Hepatocyte (in vitro differentiated cells): ENCODE results near the gene MXRA7. TPM values are rescaled to one million over a fixed set of nuclear protein-coding genes. Genes with fewer than 3 reads are reported as not detected.

Experiments
- DNase-seq: peaks from one replicate; pipeline ENCODE4 v3.0.0-alpha.2; 2016; ENCODE audit warnings: low spot score
- H2AFZ ChIP-seq: fragments of 200-600 bp; sonication (generic); 2 replicates; pipeline ENCODE4 v1.6.0; 2016; ENCODE audit warnings: antibody characterized with exemption, mild to moderate bottlenecking
- H3K27ac ChIP-seq: fragments of 200-600 bp; sonication (generic); 2 replicates; pipeline ENCODE4 v1.5.1; 2016; ENCODE audit warnings: mild to moderate bottlenecking
- H3K27me3 ChIP-seq: fragments of 200-600 bp; sonication (generic); 2 replicates; pipeline ENCODE4 v1.6.1; 2016
- H3K36me3 ChIP-seq: fragments of 200-600 bp; sonication (generic); replicated peaks from 2 replicates; pipeline ENCODE4 v1.5.1; 2016; ENCODE audit warnings: low read depth; ENCODE audit not compliant: insufficient read depth
- H3K4me1 ChIP-seq: fragments of 200-600 bp; sonication (generic); 2 replicates; pipeline ENCODE4 v1.5.1; 2016; ENCODE audit warnings: mild to moderate bottlenecking, moderate library complexity; ENCODE audit not compliant: insufficient read depth
- H3K4me2 ChIP-seq: fragments of 200-600 bp; sonication (generic); 2 replicates; pipeline ENCODE4 v1.6.0; 2016
- H3K4me3 ChIP-seq: fragments of 200-600 bp; sonication (generic); 2 replicates; pipeline ENCODE4 v1.5.1; 2016; ENCODE audit warnings: mild to moderate bottlenecking
- H3K79me2 ChIP-seq: fragments of 200-600 bp; sonication (generic); 2 replicates; pipeline ENCODE4 v1.6.0; 2017; ENCODE audit warnings: mild to moderate bottlenecking
- H3K9me2 ChIP-seq: fragments of 200-600 bp; sonication (generic); replicated peaks from 2 replicates; pipeline ENCODE4 v1.6.0; 2017; ENCODE audit warnings: mild to moderate bottlenecking; ENCODE audit not compliant: insufficient read depth
- H3K9me3 ChIP-seq: fragments of 200-600 bp; sonication (generic); 2 replicates; pipeline ENCODE4 v1.5.1; 2016; ENCODE audit warnings: low read depth, mild to moderate bottlenecking
- H4K20me1 ChIP-seq: fragments of 200-600 bp; sonication (generic); 2 replicates; pipeline ENCODE4 v1.6.0; 2016; ENCODE audit warnings: mild to moderate bottlenecking; ENCODE audit not compliant: insufficient read depth, poor library complexity, severe bottlenecking
- EZH2 ChIP-seq: fragments of 200-600 bp; sonication (generic); IDR thresholded peaks from 2 replicates; pipeline ENCODE4 v1.6.1; 2016; ENCODE audit warnings: antibody characterized with exemption, mild to moderate bottlenecking, borderline replicate concordance
- EZH2phosphoT487 ChIP-seq: fragments of 200-600 bp; sonication (generic); IDR thresholded peaks from one replicate; pipeline ENCODE4 v1.6.1; 2018; ENCODE audit warnings: antibody characterized with exemption, mild to moderate bottlenecking, low read depth, moderate library complexity; ENCODE audit not compliant: unreplicated experiment, severe bottlenecking
- WGBS: methylation state at CpG from one replicate; pipeline ENCODE4 v1.1.6; 2016; ENCODE audit warnings: low lambda C conversion rate; ENCODE audit errors: missing lambda C conversion rate; 5-methylcytosine and 5-hydroxymethylcytosine counted together
- polyA plus RNA-seq: library from polyadenylated mRNA; unstranded; fragments of >200 nt; fragmentation: Nextera tagmentation; extraction: Ambion mirVana; gene quantifications from 2 replicates; pipeline ENCODE4 v1.2.1, GENCODE V29; 2016
- total RNA-seq: library from RNA; depleted of rRNA; stranded (reverse); fragments of >200 nt; gene quantifications from 2 replicates; pipeline ENCODE4 v1.2.3, GENCODE V29; 2014
- TF ChIP-seq, protein P1 (sequence below): fragments of 200-600 bp; sonication (generic); IDR thresholded peaks from 2 replicates; pipeline ENCODE4 v1.5.1; 2016; ENCODE audit warnings: antibody characterized with exemption, mild to moderate bottlenecking; ENCODE audit not compliant: poor library complexity

The MXRA7 gene
- total and polyA plus RNA-seq, 2 experiments from 2014 or later = 101 to 117 TPM

DNA sequence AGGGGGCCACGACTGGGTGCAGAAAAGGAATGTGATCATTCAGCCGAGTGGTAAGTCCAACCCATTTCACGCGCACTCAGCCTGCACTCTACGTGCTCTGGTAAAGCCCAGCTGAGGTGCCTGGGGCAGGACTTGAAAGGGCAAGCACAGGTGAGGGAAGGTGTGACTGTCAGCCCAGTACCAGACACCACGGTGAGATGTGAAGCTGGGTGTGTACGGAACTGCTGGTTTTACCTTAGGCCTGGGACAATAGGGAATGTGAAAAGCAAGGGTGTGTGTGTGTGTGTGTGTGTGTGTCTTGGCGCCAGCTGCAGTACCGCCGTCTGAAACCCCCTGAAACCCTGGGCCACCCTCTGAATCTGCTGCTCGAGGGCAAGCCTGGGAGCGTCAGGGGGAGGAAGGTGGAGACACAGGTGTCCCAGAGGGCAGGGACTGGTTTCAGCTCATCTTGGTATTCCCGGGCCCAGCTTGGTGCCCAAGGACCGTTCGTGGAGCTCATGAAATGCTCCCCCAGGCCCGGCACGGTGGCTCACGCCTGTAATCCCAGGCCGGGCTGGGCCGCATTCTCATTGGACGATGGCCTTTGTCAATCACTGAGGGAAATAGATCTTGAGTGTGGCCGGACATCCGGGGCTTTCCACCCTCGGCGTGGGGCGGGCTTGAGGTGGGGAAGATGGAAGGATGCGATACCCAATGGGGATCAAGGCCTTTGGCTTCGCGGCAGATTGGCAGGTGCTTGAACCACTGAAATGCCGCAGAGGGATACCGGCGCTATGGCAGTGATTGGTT lies 39.4 kb downstream of the MXRA7 start:
- Histone ChIP-seq H3K4me3 (peak overlapping the region; percentile 12), H3K79me2 (no peaks in the 10 kb centered on the region), H3K4me1 (no peaks in the 10 kb centered on the region), H3K4me2 (peak overlapping the region; percentile 71), H3K36me3 (no peaks in the 10 kb centered on the region), H3K27ac (peak overlapping the region; percentile 91), H3K9me3 (no peaks in the 10 kb centered on the region), H4K20me1 (no peaks in the 10 kb centered on the region), H2AFZ (peak overlapping the region; percentile 53), H3K27me3 (no peaks in the 10 kb centered on the region), H3K9me2 (no peaks in the 10 kb centered on the region)
- TF ChIP-seq, protein P1, sequence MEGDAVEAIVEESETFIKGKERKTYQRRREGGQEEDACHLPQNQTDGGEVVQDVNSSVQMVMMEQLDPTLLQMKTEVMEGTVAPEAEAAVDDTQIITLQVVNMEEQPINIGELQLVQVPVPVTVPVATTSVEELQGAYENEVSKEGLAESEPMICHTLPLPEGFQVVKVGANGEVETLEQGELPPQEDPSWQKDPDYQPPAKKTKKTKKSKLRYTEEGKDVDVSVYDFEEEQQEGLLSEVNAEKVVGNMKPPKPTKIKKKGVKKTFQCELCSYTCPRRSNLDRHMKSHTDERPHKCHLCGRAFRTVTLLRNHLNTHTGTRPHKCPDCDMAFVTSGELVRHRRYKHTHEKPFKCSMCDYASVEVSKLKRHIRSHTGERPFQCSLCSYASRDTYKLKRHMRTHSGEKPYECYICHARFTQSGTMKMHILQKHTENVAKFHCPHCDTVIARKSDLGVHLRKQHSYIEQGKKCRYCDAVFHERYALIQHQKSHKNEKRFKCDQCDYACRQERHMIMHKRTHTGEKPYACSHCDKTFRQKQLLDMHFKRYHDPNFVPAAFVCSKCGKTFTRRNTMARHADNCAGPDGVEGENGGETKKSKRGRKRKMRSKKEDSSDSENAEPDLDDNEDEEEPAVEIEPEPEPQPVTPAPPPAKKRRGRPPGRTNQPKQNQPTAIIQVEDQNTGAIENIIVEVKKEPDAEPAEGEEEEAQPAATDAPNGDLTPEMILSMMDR = no peak
- TF ChIP-seq EZH2 = no peak
- no peak for TF ChIP-seq EZH2phosphoT487
- DNase-seq = peak; percentile 99
- 13% methylated on average over 31 of the region's 32 CpGs for WGBS

DNA sequence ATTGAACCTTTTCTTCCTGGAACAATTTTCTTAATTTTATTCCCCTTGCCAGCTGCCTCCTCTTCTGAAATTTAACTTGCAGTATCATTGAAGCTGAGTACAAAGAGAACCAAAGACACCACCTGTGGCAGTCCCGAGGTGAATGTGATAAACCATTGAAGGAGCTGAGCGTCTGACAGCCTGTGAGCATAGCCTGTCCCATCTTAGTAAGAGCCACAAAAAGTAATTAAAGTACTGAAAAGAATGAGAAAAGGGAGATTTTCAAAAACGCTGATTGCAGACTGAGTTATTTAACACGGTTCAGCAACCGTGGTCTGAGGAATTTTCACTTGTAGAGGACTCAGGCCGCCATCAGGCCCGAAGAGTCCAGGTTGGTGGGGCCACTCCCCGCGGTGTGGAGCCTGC lies 40.0 kb downstream of the MXRA7 start:
- H3K4me2 ChIP-seq = peak overlapping the region; percentile 71
- DNase-seq = no peak
- H3K4me1 ChIP-seq = no peaks in the 10 kb centered on the region
- no peaks in the 10 kb centered on the region for H4K20me1 ChIP-seq
- no peaks in the 10 kb centered on the region for H3K9me2 ChIP-seq
- no peaks in the 10 kb centered on the region for H3K36me3 ChIP-seq
- WGBS = 63% methylated on average over 9 of the region's 9 CpGs
- H3K9me3 ChIP-seq = no peaks in the 10 kb centered on the region
- peak overlapping the region; percentile 53 for H2AFZ ChIP-seq
- H3K27me3 ChIP-seq = no peaks in the 10 kb centered on the region
- H3K79me2 ChIP-seq = no peaks in the 10 kb centered on the region
- peak overlapping the region; percentile 91 for H3K27ac ChIP-seq
- TF ChIP-seq, protein P1 = no peak
- TF ChIP-seq EZH2phosphoT487 (no peak), EZH2 (no peak)
- H3K4me3 ChIP-seq = no peak overlapping the region

DNA sequence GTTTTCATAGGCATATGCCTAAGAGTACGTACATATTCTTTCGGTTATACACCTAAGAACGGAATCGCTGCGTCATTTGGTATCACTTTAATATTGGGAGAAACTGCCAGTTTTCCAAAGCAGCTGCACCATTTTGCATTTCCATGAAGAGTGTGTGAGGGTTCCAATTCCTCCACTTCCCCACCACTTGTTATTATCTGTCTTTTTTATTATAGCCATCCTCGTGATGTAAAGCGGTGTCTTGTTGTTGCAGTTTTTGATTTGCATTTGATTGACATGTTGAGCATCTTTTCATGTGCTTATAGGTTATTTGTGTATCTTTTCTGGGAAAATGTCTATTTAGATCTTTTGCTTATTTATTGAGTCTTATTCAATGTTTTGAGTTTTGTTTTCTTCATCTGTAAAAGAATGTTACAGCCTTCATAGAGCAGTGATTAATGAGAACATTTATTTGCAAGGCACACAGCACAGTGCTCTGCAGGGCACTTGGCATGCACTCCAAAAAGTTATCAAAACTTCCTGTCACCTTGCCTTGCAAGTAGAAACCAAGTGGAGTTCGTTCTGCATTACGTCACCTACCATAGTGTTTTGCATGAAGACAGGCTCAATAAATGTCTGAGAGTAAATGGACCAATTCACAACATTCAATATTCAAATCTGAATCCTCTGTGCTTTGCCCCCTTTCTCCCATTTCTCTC lies 40.6 kb downstream of the MXRA7 start:
- Histone ChIP-seq H4K20me1 (no peaks in the 10 kb centered on the region), H3K36me3 (no peaks in the 10 kb centered on the region), H3K4me3 (no peak overlapping the region), H3K9me3 (no peaks in the 10 kb centered on the region), H2AFZ (peak overlapping the region; percentile 53), H3K4me1 (no peaks in the 10 kb centered on the region), H3K79me2 (no peaks in the 10 kb centered on the region), H3K27ac (peak overlapping the region; percentile 91), H3K27me3 (no peaks in the 10 kb centered on the region), H3K4me2 (peak overlapping the region; percentile 71), H3K9me2 (no peaks in the 10 kb centered on the region)
- DNase-seq = no peak
- TF ChIP-seq, protein P1 = no peak
- TF ChIP-seq EZH2 (no peak), EZH2phosphoT487 (no peak)
- WGBS = 98% methylated on average over 9 of the region's 9 CpGs
